Fibroblast of the aortic adventitia (primary cell): ENCODE measurements around the gene HMGA1. TPM values are rescaled to one million over a fixed set of nuclear protein-coding genes. Genes with fewer than 3 reads are reported as not detected.

Source experiments
- DNase-seq: peaks from one replicate; pipeline ENCODE4 v3.0.0-alpha.2; 2010; ENCODE audit warnings: low read depth
- H3K4me3 ChIP-seq: 2 replicates; pipeline ENCODE4 v1.5.1; 2011; ENCODE audit warnings: low read depth, mild to moderate bottlenecking, control low read depth, low read length, moderate library complexity
- total RNA-seq: library from RNA; depleted of rRNA; stranded (reverse); fragments of >200 nt; gene quantifications from 2 replicates; pipeline ENCODE4 v1.2.3, GENCODE V29; 2012; ENCODE audit warnings: low replicate concordance
- TF ChIP-seq, protein P1 (sequence below): IDR thresholded peaks from 2 replicates; pipeline ENCODE4 v1.5.1; 2011; ENCODE audit warnings: mild to moderate bottlenecking, low read length, control low read depth, inconsistent platforms; ENCODE audit not compliant: insufficient read depth

HMGA1 gene, protein sequence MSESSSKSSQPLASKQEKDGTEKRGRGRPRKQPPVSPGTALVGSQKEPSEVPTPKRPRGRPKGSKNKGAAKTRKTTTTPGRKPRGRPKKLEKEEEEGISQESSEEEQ
- total RNA-seq = 38.6 and 635 TPM in 2 replicates

DNA sequence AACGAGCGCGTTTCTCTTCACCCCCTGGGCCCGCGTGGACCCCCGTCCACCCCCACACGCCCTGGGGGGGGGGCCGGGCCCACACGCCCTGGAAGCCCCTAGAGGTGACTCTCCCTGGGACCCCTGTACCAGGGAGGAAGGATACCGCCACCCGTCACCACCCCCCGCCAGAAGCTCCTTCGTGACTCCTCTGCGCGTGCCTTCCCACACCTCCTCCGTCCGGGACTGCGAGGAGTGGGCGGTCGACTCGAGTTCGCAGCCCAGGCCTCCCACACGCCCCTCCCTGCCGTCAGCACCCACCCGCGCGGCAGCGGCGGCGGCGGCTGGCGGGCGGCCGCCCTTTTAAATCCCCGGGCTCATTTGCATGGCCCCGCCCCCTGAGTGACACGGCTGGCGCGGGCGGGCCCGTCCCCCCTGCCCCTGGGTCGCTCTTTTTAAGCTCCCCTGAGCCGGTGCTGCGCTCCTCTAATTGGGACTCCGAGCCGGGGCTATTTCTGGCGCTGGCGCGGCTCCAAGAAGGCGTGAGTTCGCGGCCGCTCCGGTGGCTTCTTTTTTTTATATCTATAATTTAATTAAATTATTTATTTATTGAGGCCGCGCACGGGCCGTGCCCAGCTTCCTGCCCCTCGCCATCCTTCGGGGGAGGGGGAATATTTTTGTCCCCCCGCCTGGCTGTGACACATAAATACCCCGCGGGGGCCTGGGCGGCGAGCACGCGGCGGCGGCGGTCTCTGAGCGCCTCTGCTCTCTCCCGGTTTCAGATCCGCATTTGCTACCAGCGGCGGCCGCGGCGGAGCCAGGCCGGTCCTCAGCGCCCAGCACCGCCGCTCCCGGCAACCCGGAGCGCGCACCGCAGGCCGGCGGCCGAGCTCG is at the start of gene HMGA1:
TSS of gene HMGA1 (plus strand) at position 431 of the 873 bp plus-strand sequence. CDS start 3,908 bp downstream, outside the sequence.
- TF ChIP-seq, protein P1, sequence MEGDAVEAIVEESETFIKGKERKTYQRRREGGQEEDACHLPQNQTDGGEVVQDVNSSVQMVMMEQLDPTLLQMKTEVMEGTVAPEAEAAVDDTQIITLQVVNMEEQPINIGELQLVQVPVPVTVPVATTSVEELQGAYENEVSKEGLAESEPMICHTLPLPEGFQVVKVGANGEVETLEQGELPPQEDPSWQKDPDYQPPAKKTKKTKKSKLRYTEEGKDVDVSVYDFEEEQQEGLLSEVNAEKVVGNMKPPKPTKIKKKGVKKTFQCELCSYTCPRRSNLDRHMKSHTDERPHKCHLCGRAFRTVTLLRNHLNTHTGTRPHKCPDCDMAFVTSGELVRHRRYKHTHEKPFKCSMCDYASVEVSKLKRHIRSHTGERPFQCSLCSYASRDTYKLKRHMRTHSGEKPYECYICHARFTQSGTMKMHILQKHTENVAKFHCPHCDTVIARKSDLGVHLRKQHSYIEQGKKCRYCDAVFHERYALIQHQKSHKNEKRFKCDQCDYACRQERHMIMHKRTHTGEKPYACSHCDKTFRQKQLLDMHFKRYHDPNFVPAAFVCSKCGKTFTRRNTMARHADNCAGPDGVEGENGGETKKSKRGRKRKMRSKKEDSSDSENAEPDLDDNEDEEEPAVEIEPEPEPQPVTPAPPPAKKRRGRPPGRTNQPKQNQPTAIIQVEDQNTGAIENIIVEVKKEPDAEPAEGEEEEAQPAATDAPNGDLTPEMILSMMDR = no peak

DNA sequence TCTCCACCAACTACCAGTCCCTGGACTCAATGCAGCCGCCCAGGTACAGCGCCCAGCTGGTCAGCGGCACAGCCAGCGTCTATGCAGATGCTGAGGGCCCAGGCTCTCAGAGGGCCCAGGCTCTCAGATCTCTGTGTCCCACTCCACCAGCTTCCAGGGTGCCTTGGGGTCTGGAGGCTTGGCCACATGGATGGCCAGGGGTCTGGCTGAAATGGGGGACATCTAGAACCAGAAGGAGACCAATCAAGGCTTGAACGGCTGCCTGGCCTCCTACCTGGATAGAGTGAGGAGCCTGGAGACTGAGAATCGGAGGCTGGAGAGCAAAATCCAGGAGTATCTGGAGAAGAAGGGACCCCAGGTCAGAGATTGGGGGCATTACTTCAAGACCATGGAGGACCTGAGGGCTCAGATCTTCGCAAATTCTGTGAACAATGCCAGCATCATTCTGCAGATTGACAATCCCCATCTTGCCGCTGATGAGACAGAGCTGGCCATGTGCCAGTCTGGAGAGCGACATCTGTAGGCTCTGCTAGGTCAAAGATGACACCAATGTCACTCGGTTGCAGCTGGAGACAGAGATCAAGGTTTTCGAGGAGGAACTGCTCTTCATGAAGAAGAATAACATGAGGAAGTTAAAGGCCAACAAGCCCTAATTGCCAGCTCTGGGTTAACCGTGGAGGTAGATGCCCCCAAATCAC is 46.7 kb upstream of the HMGA1 start:
- H3K4me3 ChIP-seq = no peak overlapping the region
- DNase-seq = no peak
- TF ChIP-seq, protein P1 = no peak

More for the DNA sequence above, at the start of gene HMGA1:
- peak; percentile 77 for DNase-seq
- peak within 1 kb of the TSS; percentile 75 for H3K4me3 ChIP-seq

DNA sequence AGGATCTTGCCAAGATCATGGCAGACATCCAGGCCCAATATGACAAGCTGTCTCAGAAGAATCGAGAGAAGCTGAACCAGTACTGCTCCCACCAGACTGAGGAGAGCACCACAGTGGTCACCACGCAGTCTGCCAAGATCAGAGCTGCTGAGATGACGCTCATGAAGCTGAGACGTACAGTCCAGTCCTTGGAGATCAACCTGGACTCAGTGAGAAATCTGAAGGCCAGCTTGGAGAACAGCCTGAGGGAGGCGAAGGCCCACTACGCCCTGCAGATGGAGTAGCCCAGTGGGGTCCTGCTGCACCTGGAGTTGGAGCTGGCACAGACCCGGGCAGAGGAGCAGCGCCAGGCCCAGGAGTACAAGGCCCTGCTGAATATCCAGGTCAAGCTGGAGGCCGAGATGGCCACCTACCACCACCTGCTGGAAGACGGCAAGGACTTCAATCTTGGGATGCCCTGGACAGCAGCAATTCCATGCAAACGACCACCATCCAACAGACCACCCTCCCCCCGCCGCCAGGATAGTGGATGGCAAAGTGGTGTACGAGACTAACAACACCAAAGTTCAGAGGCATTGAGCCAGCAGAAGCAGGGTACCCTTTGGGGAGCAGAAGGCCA is 46.1 kb upstream of the HMGA1 start:
- H3K4me3 ChIP-seq = no peak overlapping the region

DNA sequence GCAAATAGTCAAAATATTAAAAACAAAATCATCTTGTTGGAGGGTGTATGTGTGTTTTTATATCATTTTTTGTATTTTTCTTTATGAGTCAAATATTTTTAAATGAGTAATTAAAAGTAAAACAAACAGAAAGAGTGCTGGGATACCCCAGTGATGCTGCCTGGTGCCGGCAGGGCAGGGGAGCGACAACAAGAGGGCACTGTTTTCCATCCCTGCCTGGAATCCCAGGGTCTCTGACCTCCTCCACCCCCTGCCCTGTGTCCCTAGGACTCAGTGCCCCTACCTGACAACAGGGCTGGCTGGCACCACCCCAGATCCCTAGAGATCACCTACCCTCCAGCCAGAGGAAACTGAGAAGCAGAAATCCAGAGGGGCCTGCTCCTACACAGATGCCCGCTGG is 41.9 kb upstream of the HMGA1 start:
- H3K4me3 ChIP-seq = no peak overlapping the region
- TF ChIP-seq, protein P1 = peak; percentile 1
- no peak for DNase-seq

More for the DNA sequence above, 46.1 kb upstream of the HMGA1 start:
- TF ChIP-seq, protein P1 = no peak
- no peak for DNase-seq

DNA sequence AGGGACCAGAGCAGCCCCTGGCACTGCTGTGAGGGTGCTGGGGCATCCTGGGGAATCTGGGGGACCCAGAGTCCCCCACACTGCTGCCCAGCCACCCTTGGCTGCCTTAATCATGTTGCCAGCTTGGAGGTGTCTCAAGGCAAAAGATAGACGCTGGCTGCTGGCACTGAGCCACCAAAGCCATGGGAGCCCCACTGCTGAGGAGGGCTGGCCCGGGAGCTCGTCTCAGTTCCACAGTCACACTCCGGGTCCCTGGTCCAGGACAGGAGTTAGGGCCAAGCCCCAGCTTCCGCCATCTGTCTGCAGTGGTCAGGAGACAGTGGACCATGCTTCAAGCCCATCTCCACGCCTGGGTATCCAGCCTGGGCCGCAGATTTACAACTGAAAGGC is 41.0 kb upstream of the HMGA1 start:
- DNase-seq = no peak
- no peak overlapping the region for H3K4me3 ChIP-seq
- TF ChIP-seq, protein P1 = no peak

DNA sequence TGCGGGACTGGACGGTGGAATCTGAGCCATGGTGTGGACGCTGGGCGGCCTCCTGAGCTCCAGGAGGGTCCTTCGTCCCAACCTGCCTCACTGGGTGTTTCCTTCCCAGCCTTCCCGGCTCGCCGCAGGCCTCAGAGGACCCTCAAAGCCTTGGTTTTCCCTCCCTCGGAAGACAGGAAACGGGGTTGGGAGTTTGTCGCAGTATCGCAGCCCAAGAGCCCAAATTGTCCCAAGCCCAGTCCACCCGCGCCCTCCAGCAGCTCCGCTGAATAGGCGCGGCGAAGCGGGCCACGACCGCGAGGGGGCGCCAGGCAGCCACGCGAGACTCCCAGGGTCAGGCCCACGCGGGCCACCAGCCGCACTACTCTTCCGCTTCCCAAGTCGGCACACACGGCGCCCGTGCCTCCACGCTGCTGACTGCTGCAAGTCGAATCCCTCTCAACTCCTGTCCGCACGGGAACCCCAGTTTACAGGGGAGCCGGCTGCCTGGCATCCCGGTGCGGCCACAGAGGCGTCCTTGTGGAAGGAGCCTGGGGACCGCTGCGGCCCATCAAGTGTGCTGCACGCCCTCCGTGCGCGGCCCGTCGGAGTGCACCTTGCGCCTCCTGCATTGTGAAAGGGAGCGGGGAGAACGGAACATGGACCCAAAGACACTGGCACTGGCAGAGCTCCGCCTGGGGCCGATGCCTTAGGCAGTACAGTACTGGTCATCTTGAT is 40.4 kb upstream of the HMGA1 start:
- TF ChIP-seq, protein P1 = peak; percentile 83
- peak overlapping the region; percentile 64 for H3K4me3 ChIP-seq
- peak; percentile 74 for DNase-seq
